Measurements from ENCODE around the gene NTNG2.

DNA sequence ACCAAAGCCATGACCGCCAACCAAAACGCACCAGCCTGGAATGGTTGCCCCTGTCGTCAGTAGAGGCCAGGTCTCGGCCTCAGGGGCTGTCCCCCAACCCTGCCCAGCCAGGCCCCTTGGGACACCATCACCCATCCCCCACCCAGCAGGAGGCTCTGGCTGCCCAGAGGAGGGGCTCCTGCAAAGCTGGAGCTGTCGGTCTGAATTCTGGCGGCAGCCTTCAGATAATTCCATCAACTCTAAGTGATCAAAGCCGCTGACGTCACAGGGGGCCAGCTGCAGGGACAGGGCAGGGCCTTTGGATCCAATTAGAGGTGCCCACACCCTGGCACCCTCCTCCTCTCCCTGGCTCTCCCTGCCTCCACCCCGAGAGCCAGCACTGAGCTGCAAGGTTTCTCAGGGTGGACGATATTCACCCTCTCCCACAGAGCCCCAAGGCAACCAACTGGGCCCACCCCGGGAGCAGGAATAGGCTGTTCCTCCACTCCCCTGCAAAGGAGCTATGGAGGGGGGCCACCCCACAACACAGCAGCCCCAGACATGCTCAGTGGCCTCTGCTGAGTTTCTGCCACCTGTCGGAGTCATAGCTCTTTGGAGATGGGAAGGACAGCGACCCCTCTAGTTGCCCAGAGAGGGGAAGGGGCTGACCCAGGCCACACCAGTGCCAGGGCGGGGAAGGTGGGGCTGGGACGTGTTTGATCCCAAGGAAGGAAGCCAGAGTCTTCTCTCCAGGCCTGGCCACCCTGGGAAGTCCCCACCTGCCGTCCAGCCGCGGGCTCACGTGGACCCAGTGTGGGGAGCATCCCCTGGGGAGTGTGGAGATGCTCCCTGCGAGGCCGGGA, 78.4 kb downstream of the NTNG2 start:
- TF ChIP-seq, protein P1, sequence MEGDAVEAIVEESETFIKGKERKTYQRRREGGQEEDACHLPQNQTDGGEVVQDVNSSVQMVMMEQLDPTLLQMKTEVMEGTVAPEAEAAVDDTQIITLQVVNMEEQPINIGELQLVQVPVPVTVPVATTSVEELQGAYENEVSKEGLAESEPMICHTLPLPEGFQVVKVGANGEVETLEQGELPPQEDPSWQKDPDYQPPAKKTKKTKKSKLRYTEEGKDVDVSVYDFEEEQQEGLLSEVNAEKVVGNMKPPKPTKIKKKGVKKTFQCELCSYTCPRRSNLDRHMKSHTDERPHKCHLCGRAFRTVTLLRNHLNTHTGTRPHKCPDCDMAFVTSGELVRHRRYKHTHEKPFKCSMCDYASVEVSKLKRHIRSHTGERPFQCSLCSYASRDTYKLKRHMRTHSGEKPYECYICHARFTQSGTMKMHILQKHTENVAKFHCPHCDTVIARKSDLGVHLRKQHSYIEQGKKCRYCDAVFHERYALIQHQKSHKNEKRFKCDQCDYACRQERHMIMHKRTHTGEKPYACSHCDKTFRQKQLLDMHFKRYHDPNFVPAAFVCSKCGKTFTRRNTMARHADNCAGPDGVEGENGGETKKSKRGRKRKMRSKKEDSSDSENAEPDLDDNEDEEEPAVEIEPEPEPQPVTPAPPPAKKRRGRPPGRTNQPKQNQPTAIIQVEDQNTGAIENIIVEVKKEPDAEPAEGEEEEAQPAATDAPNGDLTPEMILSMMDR (IDR thresholded peaks at IDR 0.05), result no peak
- TF ChIP-seq EZH2 (IDR thresholded peaks at IDR 0.05; ENCODE audit: borderline replicate concordance, insufficient read depth, low read depth, low read length, poor library complexity, severe bottlenecking), result no peak
